GM18873 (cell line): Measurements from ENCODE around the gene CSF1R.
"Not testable (repeated sequence)": the region's sequence is repeated elsewhere in the genome, so short reads cannot be mapped to it uniquely, and the experiment has no call there.

Experiments
- ATAC-seq: cut with Tn5 transposase; IDR thresholded peaks from one replicate; pipeline ENCODE4 v1.9.1; 2021; ENCODE audit warnings: mild to moderate bottlenecking, moderate library complexity, moderate number of reproducible peaks; ENCODE audit not compliant: unreplicated experiment, low FRiP score

The CSF1R gene

GRCh38 chr5:150058480-150059126 is 27.8 kb downstream of the CSF1R start:
- ATAC-seq, result no peak

- ATAC-seq, result no peak
These were observed 28.4 kb downstream of the CSF1R start for GRCh38 chr5:150057996-150058395.

- ATAC-seq, result no peak
These were observed 28.8 kb downstream of the CSF1R start for GRCh38 chr5:150057511-150057910.

- ATAC-seq, result no peak
These were observed 29.3 kb downstream of the CSF1R start for GRCh38 chr5:150057052-150057451.

- ATAC-seq, result no peak
These were observed 30.3 kb downstream of the CSF1R start for GRCh38 chr5:150056075-150056443.

GRCh38 chr5:150055326-150056074 is 30.9 kb downstream of the CSF1R start:
- ATAC-seq, result no peak

GRCh38 chr5:150054569-150054968 is 31.8 kb downstream of the CSF1R start:
- ATAC-seq, result no peak

GRCh38 chr5:150053713-150054392 is 32.5 kb downstream of the CSF1R start:
- no peak for ATAC-seq

- ATAC-seq, result no peak
These were observed 33.2 kb downstream of the CSF1R start for GRCh38 chr5:150052956-150053712.

- ATAC-seq, result no peak
These were observed 34.0 kb downstream of the CSF1R start for GRCh38 chr5:150052226-150052955.

- no peak for ATAC-seq
These were observed 34.6 kb downstream of the CSF1R start for GRCh38 chr5:150051657-150052195.

- not testable (repeated sequence) for ATAC-seq
These were observed 36.1 kb downstream of the CSF1R start for GRCh38 chr5:150050172-150050811.

GRCh38 chr5:150046031-150046430 is 40.3 kb downstream of the CSF1R start:
- no peak for ATAC-seq

- no peak for ATAC-seq
These were observed 40.8 kb downstream of the CSF1R start for GRCh38 chr5:150045549-150045948.

GRCh38 chr5:150044712-150045111 is 41.6 kb downstream of the CSF1R start:
- ATAC-seq, result no peak

- no peak for ATAC-seq
These were observed 42.0 kb downstream of the CSF1R start for GRCh38 chr5:150044329-150044681.

- no peak for ATAC-seq
These were observed 42.6 kb downstream of the CSF1R start for GRCh38 chr5:150043657-150044328.

GRCh38 chr5:150042459-150042858 is 43.9 kb downstream of the CSF1R start:
- ATAC-seq, result no peak

- ATAC-seq, result no peak
These were observed 47.8 kb downstream of the CSF1R start for GRCh38 chr5:150038547-150038946.
